Dermis blood vessel endothelial cell (primary cell): ENCODE measurements around the gene ENTREP1. TPM values are rescaled to one million over a fixed set of nuclear protein-coding genes. Genes with fewer than 3 reads are reported as not detected.
"Not testable (repeated sequence)": the region's sequence is repeated elsewhere in the genome, so short reads cannot be mapped to it uniquely, and the experiment has no call there.

ENCODE experiments used
- DNase-seq: peaks from one replicate; pipeline ENCODE4 v3.0.0; 2010
- total RNA-seq: library from RNA; depleted of rRNA; stranded (reverse); fragments of >200 nt; gene quantifications from 2 replicates; pipeline ENCODE4 v1.2.3, GENCODE V29; 2014

ENTREP1 gene
- total RNA-seq, 1 donor from 2014 or later, result 8.0 TPM

GRCh38 chr9:69412741-69413150 lies 87.7 kb downstream of the ENTREP1 start:
- peak; percentile 88 for DNase-seq

GRCh38 chr9:69420611-69421270 lies 95.7 kb downstream of the ENTREP1 start:
- no peak for DNase-seq

- DNase-seq, result peak; percentile 84
Measured at GRCh38 chr9:69421908-69422801, 97.1 kb downstream of the ENTREP1 start.

GRCh38 chr9:69425136-69425801 lies 100.3 kb downstream of the ENTREP1 start:
- DNase-seq, result no peak

GRCh38 chr9:69427286-69427685 lies 102.3 kb downstream of the ENTREP1 start:
- DNase-seq, result no peak

- DNase-seq, result no peak
Measured at GRCh38 chr9:69428017-69428785, 103.2 kb downstream of the ENTREP1 start.

- no peak for DNase-seq
Measured at GRCh38 chr9:69429281-69429680, 104.3 kb downstream of the ENTREP1 start.

- DNase-seq, result no peak
Measured at GRCh38 chr9:69430206-69430605, 105.2 kb downstream of the ENTREP1 start.

GRCh38 chr9:69431203-69431602 lies 106.2 kb downstream of the ENTREP1 start:
- DNase-seq, result no peak

GRCh38 chr9:69431777-69432176 lies 106.8 kb downstream of the ENTREP1 start:
- no peak for DNase-seq

- no peak for DNase-seq
Measured at GRCh38 chr9:69432623-69433022, 107.6 kb downstream of the ENTREP1 start.

- DNase-seq, result no peak
Measured at GRCh38 chr9:69433392-69433791, 108.4 kb downstream of the ENTREP1 start.

- no peak for DNase-seq
Measured at GRCh38 chr9:69433968-69434367, 109.0 kb downstream of the ENTREP1 start.

GRCh38 chr9:69439654-69440053 lies 114.6 kb downstream of the ENTREP1 start:
- not testable (repeated sequence) for DNase-seq

GRCh38 chr9:69440254-69440955 lies 115.4 kb downstream of the ENTREP1 start:
- not testable (repeated sequence) for DNase-seq

Other genes starting within 250 kb of the ENTREP1 start
- 106 and 177 TPM in 2 replicates for gene TJP2, start 150.9 kb upstream of the ENTREP1 start, total RNA-seq